Hepatocyte (in vitro differentiated cells): ENCODE results near the gene GABBR2.

Experiments used
- CTCF ChIP-seq: fragments of 200-600 bp; sonication (generic); IDR thresholded peaks from 2 replicates; pipeline ENCODE4 v1.5.1; 2016; ENCODE audit warnings: antibody characterized with exemption, mild to moderate bottlenecking; ENCODE audit not compliant: poor library complexity
- EZH2phosphoT487 ChIP-seq: fragments of 200-600 bp; sonication (generic); IDR thresholded peaks from one replicate; pipeline ENCODE4 v1.6.1; 2018; ENCODE audit warnings: antibody characterized with exemption, mild to moderate bottlenecking, low read depth, moderate library complexity; ENCODE audit not compliant: unreplicated experiment, severe bottlenecking

GRCh38 chr9:98263080-98263479, 445.7 kb downstream of the GABBR2 start:
- TF ChIP-seq CTCF (no peak), EZH2phosphoT487 (no peak)
